HG02610 (cell line): ENCODE results near the gene ACY1.
"Not testable (repeated sequence)": the region's sequence is repeated elsewhere in the genome, so short reads cannot be mapped to it uniquely, and the experiment has no call there.

Experiments
- ATAC-seq: cut with Tn5 transposase; IDR thresholded peaks from one replicate; pipeline ENCODE4 v1.9.1; 2021; ENCODE audit warnings: mild to moderate bottlenecking, moderate library complexity; ENCODE audit not compliant: unreplicated experiment

Gene ACY1

GRCh38 chr3:52023860-52024764, 40.8 kb downstream of the ACY1 start:
- peak; percentile 75 for ATAC-seq

- no peak for ATAC-seq
Observed at GRCh38 chr3:52024765-52025452, 41.6 kb downstream of the ACY1 start.

GRCh38 chr3:52025453-52025852, 42.1 kb downstream of the ACY1 start:
- ATAC-seq: no peak

- ATAC-seq: no peak
Observed at GRCh38 chr3:52026041-52026440, 42.7 kb downstream of the ACY1 start.

- ATAC-seq: no peak
Observed at GRCh38 chr3:52028572-52028971, 45.2 kb downstream of the ACY1 start.

GRCh38 chr3:52029053-52029452, 45.7 kb downstream of the ACY1 start:
- no peak for ATAC-seq

GRCh38 chr3:52029535-52029934, 46.2 kb downstream of the ACY1 start:
- ATAC-seq: no peak

- no peak for ATAC-seq
Observed at GRCh38 chr3:52030714-52031310, 47.5 kb downstream of the ACY1 start.

GRCh38 chr3:52031896-52032295, 48.6 kb downstream of the ACY1 start:
- ATAC-seq: no peak

- ATAC-seq: no peak
Observed at GRCh38 chr3:52032702-52033408, 49.5 kb downstream of the ACY1 start.

GRCh38 chr3:52033748-52034147, 50.4 kb downstream of the ACY1 start:
- not testable (repeated sequence) for ATAC-seq

GRCh38 chr3:52034212-52034611, 50.9 kb downstream of the ACY1 start:
- no peak for ATAC-seq

GRCh38 chr3:52034651-52035050, 51.3 kb downstream of the ACY1 start:
- no peak for ATAC-seq

GRCh38 chr3:52036222-52036694, 52.9 kb downstream of the ACY1 start:
- ATAC-seq: peak; percentile 64

GRCh38 chr3:52036829-52037228, 53.5 kb downstream of the ACY1 start:
- ATAC-seq: no peak

GRCh38 chr3:52037291-52037690, 54.0 kb downstream of the ACY1 start:
- no peak for ATAC-seq

GRCh38 chr3:52038227-52038626, 54.9 kb downstream of the ACY1 start:
- no peak for ATAC-seq
